Posterior cingulate gyrus (tissue), 11 donors: Measurements from ENCODE around the gene SAV1.

Experiments
- DNase-seq, 10 donors: peaks; one replicate each; pipeline versions ENCODE4 v3.0.0 to v3.0.0-alpha.2; 2020 to 2021; ENCODE audit warnings: mixed read lengths in 3 of 10
- intact Hi-C: fragments of 100-400 bp; cut with DNase I; formaldehyde crosslinking; loops from one replicate; pipeline ENCODE4 v1.15.1; 2023

The SAV1 gene

GRCh38 chr14:50615056-50615455 lies 53.0 kb downstream of the SAV1 start:
- intact Hi-C loops, result loop anchor here (5.0 to 10.0 kb wide), 2 partner anchors 52 to 250 kb away; partner anchors contain the start of gene SAV1
- no peak for DNase-seq

- intact Hi-C loops, result loop anchor here (10.0 kb wide), 1 partner anchor 252 kb away; no protein-coding TSS in a partner anchor
- DNase-seq, result no peak
Observed at GRCh38 chr14:50612806-50613205, 55.3 kb downstream of the SAV1 start.

- intact Hi-C loops, result loop anchor here (10.0 kb wide), 1 partner anchor 254 kb away; no protein-coding TSS in a partner anchor
- no peak for DNase-seq
Observed at GRCh38 chr14:50610465-50610864, 57.6 kb downstream of the SAV1 start.

GRCh38 chr14:50608302-50608851 lies 59.7 kb downstream of the SAV1 start:
- intact Hi-C loops, result no loop called here
- no peak for DNase-seq

GRCh38 chr14:50607761-50608160 lies 60.3 kb downstream of the SAV1 start:
- no peak for DNase-seq
- intact Hi-C loops, result no loop called here

- intact Hi-C loops, result no loop called here
- DNase-seq, result no peak
Observed at GRCh38 chr14:50607181-50607580, 60.9 kb downstream of the SAV1 start.

GRCh38 chr14:50606468-50606867 lies 61.6 kb downstream of the SAV1 start:
- no peak for DNase-seq
- intact Hi-C loops, result no loop called here

GRCh38 chr14:50605766-50606165 lies 62.3 kb downstream of the SAV1 start:
- no peak for DNase-seq
- intact Hi-C loops, result no loop called here

GRCh38 chr14:50603565-50603964 lies 64.5 kb downstream of the SAV1 start:
- no peak for DNase-seq
- intact Hi-C loops, result loop anchor here (5.0 kb wide), 1 partner anchor 109 kb away; no protein-coding TSS in a partner anchor

- intact Hi-C loops, result loop anchor here (5.0 kb wide), 1 partner anchor 110 kb away; no protein-coding TSS in a partner anchor
- no peak for DNase-seq
Observed at GRCh38 chr14:50602035-50602434, 66.1 kb downstream of the SAV1 start.

- DNase-seq, result no peak
- intact Hi-C loops, result loop anchor here (5.0 kb wide), 1 partner anchor 111 kb away; no protein-coding TSS in a partner anchor
Observed at GRCh38 chr14:50601394-50601793, 66.7 kb downstream of the SAV1 start.

- intact Hi-C loops, result loop anchor here (5.0 kb wide), 1 partner anchor 111 kb away; no protein-coding TSS in a partner anchor
- no peak for DNase-seq
Observed at GRCh38 chr14:50600849-50601248, 67.3 kb downstream of the SAV1 start.

- intact Hi-C loops, result loop anchor here (2.0 to 5.0 kb wide), 2 partner anchors 112 to 173 kb away; no protein-coding TSS in a partner anchor
- DNase-seq, result no peak
Observed at GRCh38 chr14:50599700-50600444, 68.2 kb downstream of the SAV1 start.

GRCh38 chr14:50598765-50599164 lies 69.3 kb downstream of the SAV1 start:
- intact Hi-C loops, result loop anchor here (2.0 kb wide), 1 partner anchor 174 kb away; no protein-coding TSS in a partner anchor
- DNase-seq, result no peak

- no peak for DNase-seq
- intact Hi-C loops, result no loop called here
Observed at GRCh38 chr14:50594577-50595316, 73.4 kb downstream of the SAV1 start.

- no peak for DNase-seq
- intact Hi-C loops, result no loop called here
Observed at GRCh38 chr14:50590464-50590863, 77.6 kb downstream of the SAV1 start.
